BE2C (cell line): ENCODE results near the gene CFAP221.

ENCODE experiments used
- DNase-seq: peaks from one replicate; pipeline ENCODE4 v3.0.0-alpha.2; 2020
- H3K27me3 ChIP-seq: fragments of 250-450 bp; sonication (Bioruptor Pico); 2 replicates; pipeline ENCODE4 v1.5.1; 2020; ENCODE audit warnings: mild to moderate bottlenecking
- H3K36me3 ChIP-seq: fragments of 250-450 bp; sonication (Bioruptor Pico); 2 replicates; pipeline ENCODE4 v1.5.1; 2020; ENCODE audit warnings: mild to moderate bottlenecking
- H3K4me1 ChIP-seq: fragments of 250-450 bp; sonication (Bioruptor Pico); 2 replicates; pipeline ENCODE4 v1.5.1; 2020
- H3K4me3 ChIP-seq: 2 replicates; pipeline ENCODE4 v1.5.1; 2011; ENCODE audit warnings: low read depth, low read length
- H3K9me3 ChIP-seq: fragments of 250-450 bp; sonication (Bioruptor Pico); 2 replicates; pipeline ENCODE4 v1.5.1; 2020
- TF ChIP-seq, protein P1 (sequence below): IDR thresholded peaks from 2 replicates; pipeline ENCODE4 v1.5.1; 2012; ENCODE audit warnings: mild to moderate bottlenecking, low read depth, low read length

CFAP221 gene

DNA sequence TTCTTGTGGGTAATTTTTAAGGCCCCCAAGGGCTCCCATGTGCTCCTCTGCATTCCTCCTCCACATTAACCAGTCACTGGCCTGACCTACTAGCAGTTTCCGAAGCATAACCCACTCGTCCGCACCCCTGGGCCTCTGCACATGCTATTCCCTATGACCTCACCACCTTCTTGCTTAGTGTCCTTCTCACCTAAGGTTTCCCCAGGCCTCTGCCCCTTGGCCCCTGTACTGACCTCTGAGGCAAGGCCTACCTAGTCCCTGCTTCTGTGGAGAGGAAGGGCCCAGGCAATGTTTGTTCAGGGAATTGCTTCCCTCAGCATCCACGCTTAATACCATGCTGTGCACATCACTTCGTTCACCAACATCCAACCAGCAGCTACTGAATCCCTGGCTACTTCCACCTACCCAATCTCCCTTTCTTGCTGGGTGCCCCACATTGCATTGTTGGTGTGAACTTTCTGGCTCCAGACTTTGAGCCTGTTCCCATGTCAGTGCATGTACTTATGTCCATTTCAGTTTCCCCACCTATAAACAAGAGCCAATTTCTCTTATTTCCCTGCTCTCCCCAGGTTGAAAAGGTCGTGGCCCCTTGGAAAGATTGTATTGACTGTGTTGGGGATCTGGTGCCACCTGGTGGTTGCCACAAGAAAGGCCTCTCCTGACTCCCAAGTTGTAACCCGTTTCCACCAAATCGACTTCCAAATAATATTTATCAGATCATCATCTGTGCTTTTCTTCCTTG is 115.5 kb downstream of the CFAP221 start:
- Histone ChIP-seq H3K36me3 (no peaks in the 10 kb centered on the region), H3K4me1 (no peaks in the 10 kb centered on the region), H3K4me3 (no peak overlapping the region), H3K27me3 (no peaks in the 10 kb centered on the region), H3K9me3 (no peaks in the 10 kb centered on the region)
- peak; percentile 41 for DNase-seq
- TF ChIP-seq, protein P1, sequence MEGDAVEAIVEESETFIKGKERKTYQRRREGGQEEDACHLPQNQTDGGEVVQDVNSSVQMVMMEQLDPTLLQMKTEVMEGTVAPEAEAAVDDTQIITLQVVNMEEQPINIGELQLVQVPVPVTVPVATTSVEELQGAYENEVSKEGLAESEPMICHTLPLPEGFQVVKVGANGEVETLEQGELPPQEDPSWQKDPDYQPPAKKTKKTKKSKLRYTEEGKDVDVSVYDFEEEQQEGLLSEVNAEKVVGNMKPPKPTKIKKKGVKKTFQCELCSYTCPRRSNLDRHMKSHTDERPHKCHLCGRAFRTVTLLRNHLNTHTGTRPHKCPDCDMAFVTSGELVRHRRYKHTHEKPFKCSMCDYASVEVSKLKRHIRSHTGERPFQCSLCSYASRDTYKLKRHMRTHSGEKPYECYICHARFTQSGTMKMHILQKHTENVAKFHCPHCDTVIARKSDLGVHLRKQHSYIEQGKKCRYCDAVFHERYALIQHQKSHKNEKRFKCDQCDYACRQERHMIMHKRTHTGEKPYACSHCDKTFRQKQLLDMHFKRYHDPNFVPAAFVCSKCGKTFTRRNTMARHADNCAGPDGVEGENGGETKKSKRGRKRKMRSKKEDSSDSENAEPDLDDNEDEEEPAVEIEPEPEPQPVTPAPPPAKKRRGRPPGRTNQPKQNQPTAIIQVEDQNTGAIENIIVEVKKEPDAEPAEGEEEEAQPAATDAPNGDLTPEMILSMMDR: peak; percentile 81

DNA sequence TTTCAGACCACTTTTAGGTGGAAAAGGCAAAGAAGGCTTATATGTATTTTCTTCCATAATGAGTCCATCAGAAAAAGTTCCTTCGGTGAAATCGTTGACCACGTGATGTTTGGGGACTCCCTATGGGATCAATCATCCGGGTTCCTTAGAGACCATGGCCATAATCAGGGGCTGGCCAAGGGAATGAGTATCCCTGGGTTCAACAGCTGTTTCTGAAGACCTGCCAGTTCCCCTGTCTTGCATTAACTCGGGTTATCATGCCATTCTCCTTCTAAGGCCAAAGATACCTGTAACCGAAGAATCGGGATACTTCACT is 116.1 kb downstream of the CFAP221 start:
- Histone ChIP-seq H3K4me3 (no peak overlapping the region), H3K9me3 (no peaks in the 10 kb centered on the region), H3K4me1 (no peaks in the 10 kb centered on the region), H3K36me3 (no peaks in the 10 kb centered on the region), H3K27me3 (no peaks in the 10 kb centered on the region)
- no peak for DNase-seq
- TF ChIP-seq, protein P1: no peak

DNA sequence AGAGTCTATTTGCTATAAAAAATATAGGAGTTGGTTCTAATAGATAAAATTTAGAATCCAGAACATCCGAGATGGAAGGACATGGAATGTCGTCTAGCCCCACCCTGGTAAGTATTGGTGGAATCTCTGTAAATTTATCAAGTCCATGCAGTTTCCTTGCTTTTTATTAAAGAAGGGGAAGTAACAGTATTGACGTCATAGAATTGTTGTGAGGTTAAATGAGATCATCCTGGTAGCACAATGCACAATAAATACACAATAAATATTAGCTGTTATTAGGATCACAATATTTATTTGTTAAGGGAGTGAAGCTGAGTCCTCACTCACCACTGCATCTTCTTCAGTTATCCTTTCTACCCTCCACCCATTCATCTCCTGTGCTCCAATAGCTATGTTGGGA is 118.0 kb downstream of the CFAP221 start:
- no peak for DNase-seq
- no peaks in the 10 kb centered on the region for H3K9me3 ChIP-seq
- H3K4me3 ChIP-seq: no peak overlapping the region
- H3K36me3 ChIP-seq: no peaks in the 10 kb centered on the region
- no peaks in the 10 kb centered on the region for H3K27me3 ChIP-seq
- TF ChIP-seq, protein P1: no peak
- H3K4me1 ChIP-seq: no peaks in the 10 kb centered on the region

DNA sequence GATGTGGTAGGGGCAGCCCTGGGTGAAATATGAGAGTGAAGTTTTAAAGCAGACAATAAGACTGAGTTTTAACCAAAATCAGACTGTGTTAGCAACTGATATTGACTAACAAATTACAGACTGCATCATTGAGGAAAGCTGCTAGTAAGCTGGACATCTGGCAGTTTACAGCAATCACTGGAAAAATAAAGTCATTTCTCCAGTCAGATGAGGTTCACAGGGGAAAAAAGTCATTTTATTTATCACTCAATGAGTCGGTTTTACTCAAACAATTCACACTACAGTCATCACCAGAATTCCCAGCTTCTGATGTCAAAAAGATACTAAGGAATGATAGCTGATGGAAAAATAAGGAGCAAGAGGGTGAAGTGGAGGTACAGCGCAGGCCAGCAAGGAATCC is 124.3 kb downstream of the CFAP221 start:
- TF ChIP-seq, protein P1: no peak
- H3K36me3 ChIP-seq: no peaks in the 10 kb centered on the region
- H3K4me1 ChIP-seq: no peaks in the 10 kb centered on the region
- no peaks in the 10 kb centered on the region for H3K9me3 ChIP-seq
- no peaks in the 10 kb centered on the region for H3K27me3 ChIP-seq
- no peak for DNase-seq
- H3K4me3 ChIP-seq: no peak overlapping the region

DNA sequence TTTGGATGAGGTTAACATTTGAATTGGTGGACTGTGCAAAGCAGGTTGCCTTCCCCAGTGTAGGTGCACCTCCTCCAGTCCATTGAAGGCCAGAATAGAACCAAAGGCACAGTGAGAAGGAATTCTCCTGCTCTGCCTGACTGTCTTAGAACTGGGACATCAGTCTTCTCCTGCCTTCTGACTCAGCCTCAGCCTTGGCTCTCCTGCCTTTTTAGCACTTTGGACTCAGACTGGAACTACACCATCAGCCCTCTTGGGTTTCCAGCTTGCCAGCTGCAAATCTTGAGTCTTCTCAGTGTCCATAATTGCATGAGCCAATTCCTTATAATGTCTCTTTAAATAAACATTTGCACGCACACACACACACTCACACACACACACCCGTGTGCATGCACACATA is 126.8 kb downstream of the CFAP221 start:
- Histone ChIP-seq H3K9me3 (no peaks in the 10 kb centered on the region), H3K27me3 (no peaks in the 10 kb centered on the region), H3K4me3 (no peak overlapping the region), H3K36me3 (no peaks in the 10 kb centered on the region), H3K4me1 (no peaks in the 10 kb centered on the region)
- no peak for DNase-seq
- TF ChIP-seq, protein P1: no peak

DNA sequence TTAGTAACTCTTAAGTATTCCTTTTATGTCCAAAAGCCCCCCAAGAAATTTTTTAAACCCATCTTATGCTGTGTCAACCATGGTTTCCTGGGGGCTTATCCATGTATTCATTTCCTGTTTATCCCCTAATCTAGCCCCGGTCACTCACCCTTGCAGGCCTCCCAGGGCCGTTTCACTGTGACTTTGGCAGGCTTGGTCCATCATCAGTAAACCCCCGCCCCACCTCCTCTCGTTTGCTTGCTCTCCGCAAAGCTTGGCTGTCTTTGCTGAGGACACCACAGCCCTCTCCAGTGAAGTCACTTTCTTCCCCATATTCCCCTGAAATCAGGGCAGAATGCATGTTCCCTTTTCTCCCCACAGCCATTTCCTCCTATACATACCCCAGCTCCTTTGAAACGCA is 127.5 kb downstream of the CFAP221 start:
- no peaks in the 10 kb centered on the region for H3K27me3 ChIP-seq

More for the DNA sequence above, 127.5 kb downstream of the CFAP221 start:
- H3K36me3 ChIP-seq: no peaks in the 10 kb centered on the region
- DNase-seq: no peak
- H3K4me1 ChIP-seq: no peaks in the 10 kb centered on the region
- no peaks in the 10 kb centered on the region for H3K9me3 ChIP-seq
- H3K4me3 ChIP-seq: no peak overlapping the region
- TF ChIP-seq, protein P1: no peak
